ENCODE results near the gene KCNA2. TPM values are rescaled to one million over a fixed set of nuclear protein-coding genes. Genes with fewer than 3 reads are reported as not detected.
A peak's percentile ranks its signal among the peaks of the same experiment; 100 is the strongest.

Gene KCNA2
- total and polyA plus RNA-seq, 4 donors = 0.13 to 1.8 (median 0.87) TPM

- no peak for ATAC-seq (ENCODE audit: low FRiP score)
- DNase-seq = no peak
- Histone ChIP-seq H3K27me3 (ENCODE audit: control insufficient read depth in 1 of 2, insufficient read depth in 2 of 2, low read length in 1 of 2) (no peaks in the 10 kb centered on the region), H3K36me3 (ENCODE audit: control insufficient read depth in 1 of 2, insufficient read depth in 2 of 2, low read length in 1 of 2) (no peaks in the 10 kb centered on the region), H3K4me3 (ENCODE audit: low read length in 2 of 2) (no peak overlapping the region), H3K9me3 (ENCODE audit: control insufficient read depth, low read length) (no peaks in the 10 kb centered on the region), H3K4me1 (ENCODE audit: control insufficient read depth in 1 of 2, insufficient read depth in 2 of 2, low read length in 2 of 2) (no peaks in the 10 kb centered on the region), H3K27ac (ENCODE audit: low read depth in 1 of 2, low read length in 2 of 2) (no peak overlapping the region)
- WGBS, 2 donors = 92 to 93% methylated on average over 6 of the region's 6 CpGs
- intact Hi-C loops (cut with DNase I) = no loop called here
Observed at GRCh38 chr1:110638556-110638955, 32.4 kb upstream of the KCNA2 start.

- no peaks in the 10 kb centered on the region for H3K36me3 ChIP-seq (ENCODE audit: control insufficient read depth in 1 of 2, insufficient read depth in 2 of 2, low read length in 1 of 2)
- WGBS, 2 donors = 77 to 89% methylated on average over 2 of the region's 2 CpGs
- H3K27me3 ChIP-seq (ENCODE audit: control insufficient read depth in 1 of 2, insufficient read depth in 2 of 2, low read length in 1 of 2) = no peaks in the 10 kb centered on the region
- no peak overlapping the region for H3K4me3 ChIP-seq (ENCODE audit: low read length in 2 of 2)
- intact Hi-C loops (cut with DNase I) = no loop called here
- no peaks in the 10 kb centered on the region for H3K4me1 ChIP-seq (ENCODE audit: control insufficient read depth in 1 of 2, insufficient read depth in 2 of 2, low read length in 2 of 2)
- no peaks in the 10 kb centered on the region for H3K9me3 ChIP-seq (ENCODE audit: control insufficient read depth, low read length)
- no peak overlapping the region for H3K27ac ChIP-seq (ENCODE audit: low read depth in 1 of 2, low read length in 2 of 2)
- DNase-seq (no peak), ATAC-seq (ENCODE audit: low FRiP score) (no peak)
Observed at GRCh38 chr1:110638058-110638457, 31.9 kb upstream of the KCNA2 start.

DNA sequence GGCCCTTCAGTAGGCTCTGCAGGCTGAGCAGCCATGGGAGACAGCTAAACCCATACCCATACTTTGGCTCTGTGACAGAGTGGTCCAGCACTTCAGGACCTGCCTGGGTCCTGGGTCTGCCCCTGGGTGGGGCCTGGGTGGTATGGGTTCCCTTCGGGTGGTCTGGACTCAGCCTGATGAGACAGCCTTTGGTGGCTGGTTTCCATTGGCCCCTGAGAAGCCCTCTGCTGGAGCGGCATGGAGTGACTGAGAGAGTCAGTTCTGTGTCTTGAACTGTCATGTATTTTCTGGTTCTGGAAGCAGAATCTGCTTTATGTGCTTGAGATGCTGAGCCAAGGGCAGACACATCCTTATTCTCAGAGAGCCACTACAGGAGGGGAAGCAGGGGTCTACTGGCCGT lies 31.3 kb upstream of the KCNA2 start:
- 79 to 89% methylated on average over 3 of the region's 3 CpGs for WGBS, 2 donors
- DNase-seq (no peak), ATAC-seq (ENCODE audit: low FRiP score) (peak; percentile 23)
- no peaks in the 10 kb centered on the region for H3K9me3 ChIP-seq (ENCODE audit: control insufficient read depth, low read length)
- H3K27ac ChIP-seq (ENCODE audit: low read depth in 1 of 2, low read length in 2 of 2) = no peak overlapping the region
- H3K27me3 ChIP-seq (ENCODE audit: control insufficient read depth in 1 of 2, insufficient read depth in 2 of 2, low read length in 1 of 2) = no peaks in the 10 kb centered on the region
- intact Hi-C loops (cut with DNase I) = no loop called here
- no peak overlapping the region for H3K4me3 ChIP-seq (ENCODE audit: low read length in 2 of 2)
- H3K4me1 ChIP-seq (ENCODE audit: control insufficient read depth in 1 of 2, insufficient read depth in 2 of 2, low read length in 2 of 2) = no peaks in the 10 kb centered on the region
- H3K36me3 ChIP-seq (ENCODE audit: control insufficient read depth in 1 of 2, insufficient read depth in 2 of 2, low read length in 1 of 2) = no peaks in the 10 kb centered on the region

DNA sequence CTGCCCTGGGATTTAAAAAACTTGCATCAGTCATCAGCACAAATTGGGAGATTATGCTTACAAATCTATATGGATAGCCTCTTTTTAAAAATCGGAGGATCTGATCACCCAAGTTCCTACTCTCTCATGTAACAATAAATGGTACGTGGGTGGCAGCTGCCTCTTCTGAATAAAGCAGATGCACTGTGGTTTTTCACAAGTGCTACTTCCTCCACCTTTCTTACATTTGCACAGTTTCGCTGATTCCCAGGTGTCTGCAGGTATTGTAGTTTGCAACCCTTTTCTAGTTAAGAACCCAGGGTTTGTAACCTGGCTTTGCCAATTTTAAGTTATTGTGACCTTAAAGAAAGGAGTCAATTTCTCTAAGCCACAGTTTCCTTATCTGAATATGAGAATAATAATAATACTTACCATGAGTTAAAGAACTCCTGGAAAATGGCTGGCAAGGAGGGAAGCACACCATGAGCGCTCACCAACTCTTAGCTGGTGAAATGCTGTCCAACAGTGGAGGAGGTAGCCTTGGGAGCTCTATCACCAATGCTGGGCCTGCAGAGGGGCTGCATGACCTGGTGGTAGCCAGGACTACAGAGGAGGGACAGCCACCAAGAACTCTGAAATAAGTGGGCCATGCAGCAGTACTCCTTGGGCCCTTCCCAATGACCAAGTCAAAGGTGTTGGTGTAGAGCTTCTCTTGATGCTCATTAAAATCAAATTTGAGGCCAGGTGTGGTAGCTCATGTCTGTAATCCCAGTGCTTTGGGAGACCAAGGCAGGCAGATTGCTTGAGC lies 30.2 kb upstream of the KCNA2 start:
- ATAC-seq (ENCODE audit: low FRiP score) = no peak
- H3K9me3 ChIP-seq (ENCODE audit: control insufficient read depth, low read length) = no peaks in the 10 kb centered on the region
- no peak for DNase-seq
- 94 to 95% methylated on average over 4 of the region's 4 CpGs for WGBS, 2 donors
- no peaks in the 10 kb centered on the region for H3K27me3 ChIP-seq (ENCODE audit: control insufficient read depth in 1 of 2, insufficient read depth in 2 of 2, low read length in 1 of 2)
- intact Hi-C loops (cut with DNase I) = no loop called here
- no peaks in the 10 kb centered on the region for H3K36me3 ChIP-seq (ENCODE audit: control insufficient read depth in 1 of 2, insufficient read depth in 2 of 2, low read length in 1 of 2)
- no peak overlapping the region for H3K27ac ChIP-seq (ENCODE audit: low read depth in 1 of 2, low read length in 2 of 2)
- H3K4me1 ChIP-seq (ENCODE audit: control insufficient read depth in 1 of 2, insufficient read depth in 2 of 2, low read length in 2 of 2) = no peaks in the 10 kb centered on the region
- H3K4me3 ChIP-seq (ENCODE audit: low read length in 2 of 2) = no peak overlapping the region

DNA sequence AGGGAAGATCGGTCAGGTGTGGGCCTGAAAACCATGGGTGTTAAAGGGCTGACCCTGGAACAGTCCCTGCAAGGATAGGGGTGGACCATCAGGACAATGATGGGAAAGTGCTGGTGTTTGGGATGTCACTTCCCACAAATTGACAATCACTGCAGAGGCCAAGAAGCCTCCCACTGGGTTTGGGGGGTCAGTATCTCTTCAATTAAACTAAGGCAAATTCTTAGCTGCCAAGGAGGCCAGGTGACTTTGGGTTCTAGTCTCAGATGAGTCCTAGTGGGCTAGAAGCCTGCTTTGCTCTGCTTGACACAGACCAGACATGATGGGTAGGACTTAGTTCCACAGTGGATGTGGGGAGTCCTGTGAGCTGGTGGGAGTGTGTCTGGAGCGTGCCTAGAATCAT lies 29.3 kb upstream of the KCNA2 start:
- Histone ChIP-seq H3K27me3 (ENCODE audit: control insufficient read depth in 1 of 2, insufficient read depth in 2 of 2, low read length in 1 of 2) (no peaks in the 10 kb centered on the region), H3K27ac (ENCODE audit: low read depth in 1 of 2, low read length in 2 of 2) (no peak overlapping the region), H3K4me3 (ENCODE audit: low read length in 2 of 2) (no peak overlapping the region), H3K36me3 (ENCODE audit: control insufficient read depth in 1 of 2, insufficient read depth in 2 of 2, low read length in 1 of 2) (no peaks in the 10 kb centered on the region), H3K9me3 (ENCODE audit: control insufficient read depth, low read length) (no peaks in the 10 kb centered on the region), H3K4me1 (ENCODE audit: control insufficient read depth in 1 of 2, insufficient read depth in 2 of 2, low read length in 2 of 2) (no peaks in the 10 kb centered on the region)
- ATAC-seq (ENCODE audit: low FRiP score) (no peak), DNase-seq (no peak)
- intact Hi-C loops (cut with DNase I) = no loop called here
- WGBS, 2 donors = 94 to 95% methylated on average over 2 of the region's 2 CpGs

DNA sequence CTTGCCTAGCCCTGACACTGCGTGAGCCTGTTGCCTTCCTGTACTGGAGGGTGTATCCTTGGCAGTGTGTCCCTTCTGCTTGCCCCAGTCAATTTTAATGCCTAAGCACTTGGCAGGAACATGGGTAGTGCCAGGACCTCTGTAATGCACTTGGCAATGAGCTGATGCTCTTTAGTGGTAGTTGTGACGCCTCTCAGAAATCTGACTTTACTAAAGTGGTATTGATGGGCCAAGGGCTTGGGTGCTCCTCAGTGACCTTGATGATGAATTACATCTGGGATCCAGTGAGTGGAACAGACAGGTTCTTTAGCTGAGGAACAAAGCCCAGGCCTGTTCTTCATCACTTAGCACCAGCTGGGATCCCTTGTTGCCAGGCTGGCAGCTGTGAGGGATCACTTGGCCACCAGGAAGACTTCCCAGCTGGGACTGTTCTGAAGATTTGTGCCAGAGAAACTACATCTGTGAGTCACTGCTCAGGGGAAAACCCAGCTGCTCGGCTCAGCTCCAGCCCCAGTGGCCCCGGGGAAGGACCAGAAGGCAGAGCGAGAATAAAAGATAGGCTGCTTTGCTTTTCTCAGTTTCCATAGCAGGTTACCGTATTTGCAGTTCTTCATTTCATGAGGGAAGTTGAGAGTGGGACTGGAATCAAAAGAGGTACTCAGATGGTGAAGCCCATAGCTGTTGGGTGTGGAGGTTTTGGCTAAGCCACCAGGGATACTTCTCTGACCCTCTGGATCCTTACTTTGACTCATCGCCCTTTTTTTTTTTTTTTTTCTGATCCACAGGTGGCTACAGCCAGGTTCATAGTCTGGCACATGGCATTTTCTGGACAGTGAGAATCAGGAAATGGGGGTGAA lies 28.5 kb upstream of the KCNA2 start:
- intact Hi-C loops (cut with DNase I) = loop anchor here (5.0 kb wide), 2 partner anchors 133 to 148 kb away; no protein-coding TSS in a partner anchor
- H3K36me3 ChIP-seq (ENCODE audit: control insufficient read depth in 1 of 2, insufficient read depth in 2 of 2, low read length in 1 of 2) = no peaks in the 10 kb centered on the region
- DNase-seq (peak; percentile 89 to 91), ATAC-seq (ENCODE audit: low FRiP score) (peak; percentile 78)
- H3K9me3 ChIP-seq (ENCODE audit: control insufficient read depth, low read length) = no peaks in the 10 kb centered on the region
- whole genome bisulfite sequencing, 2 donors = 13 to 15% methylated on average over 7 of the region's 7 CpGs
- H3K27ac ChIP-seq (ENCODE audit: low read depth in 1 of 2, low read length in 2 of 2) = no peak overlapping the region
- H3K4me3 ChIP-seq (ENCODE audit: low read length in 2 of 2) = no peak overlapping the region
- no peaks in the 10 kb centered on the region for H3K4me1 ChIP-seq (ENCODE audit: control insufficient read depth in 1 of 2, insufficient read depth in 2 of 2, low read length in 2 of 2)
- no peaks in the 10 kb centered on the region for H3K27me3 ChIP-seq (ENCODE audit: control insufficient read depth in 1 of 2, insufficient read depth in 2 of 2, low read length in 1 of 2)

GRCh38 chr1:110634086-110634454 lies 27.9 kb upstream of the KCNA2 start:
- Histone ChIP-seq H3K9me3 (ENCODE audit: control insufficient read depth, low read length) (no peaks in the 10 kb centered on the region), H3K27me3 (ENCODE audit: control insufficient read depth in 1 of 2, insufficient read depth in 2 of 2, low read length in 1 of 2) (no peaks in the 10 kb centered on the region), H3K36me3 (ENCODE audit: control insufficient read depth in 1 of 2, insufficient read depth in 2 of 2, low read length in 1 of 2) (no peaks in the 10 kb centered on the region), H3K4me1 (ENCODE audit: control insufficient read depth in 1 of 2, insufficient read depth in 2 of 2, low read length in 2 of 2) (no peaks in the 10 kb centered on the region), H3K27ac (ENCODE audit: low read depth in 1 of 2, low read length in 2 of 2) (no peak overlapping the region), H3K4me3 (ENCODE audit: low read length in 2 of 2) (no peak overlapping the region)
- 87 to 91% methylated on average over 1 of the region's 1 CpG for WGBS, 2 donors
- DNase-seq = no peak
- intact Hi-C loops (cut with DNase I) = loop anchor here (5.0 kb wide), 2 partner anchors 133 to 148 kb away; no protein-coding TSS in a partner anchor
- no peak for ATAC-seq (ENCODE audit: low FRiP score)

- intact Hi-C loops (cut with DNase I) = loop anchor here (5.0 kb wide), 2 partner anchors 134 to 149 kb away; no protein-coding TSS in a partner anchor
- ATAC-seq (ENCODE audit: low FRiP score) (no peak), DNase-seq (no peak)
- Histone ChIP-seq H3K27me3 (ENCODE audit: control insufficient read depth in 1 of 2, insufficient read depth in 2 of 2, low read length in 1 of 2) (no peaks in the 10 kb centered on the region), H3K27ac (ENCODE audit: low read depth in 1 of 2, low read length in 2 of 2) (no peak overlapping the region), H3K36me3 (ENCODE audit: control insufficient read depth in 1 of 2, insufficient read depth in 2 of 2, low read length in 1 of 2) (no peaks in the 10 kb centered on the region), H3K4me1 (ENCODE audit: control insufficient read depth in 1 of 2, insufficient read depth in 2 of 2, low read length in 2 of 2) (no peaks in the 10 kb centered on the region), H3K4me3 (ENCODE audit: low read length in 2 of 2) (no peak overlapping the region), H3K9me3 (ENCODE audit: control insufficient read depth, low read length) (no peaks in the 10 kb centered on the region)
- 85 to 89% methylated on average over 2 of the region's 2 CpGs for WGBS, 2 donors
Observed at GRCh38 chr1:110633646-110634030, 27.5 kb upstream of the KCNA2 start.
